Smooth muscle cell (in vitro differentiated cells): Measurements from ENCODE around the gene SNAPIN. TPM values are rescaled to one million over a fixed set of nuclear protein-coding genes. Genes with fewer than 3 reads are reported as not detected.

ENCODE experiments used
- DNase-seq: peaks from one replicate; lab custom pipeline; 2025; ENCODE audit not compliant: unreplicated experiment; lab: John Stamatoyannopoulos, UW
- H2AFZ ChIP-seq: fragments of 200-600 bp; sonication (generic); 2 replicates; pipeline ENCODE4 v1.6.0; 2016; ENCODE audit warnings: antibody characterized with exemption, low read depth, mild to moderate bottlenecking
- H3F3A ChIP-seq: fragments of 200-600 bp; sonication (generic); 2 replicates; pipeline ENCODE4 v1.6.0; 2017; ENCODE audit warnings: antibody characterized with exemption, low read depth
- H3K27ac ChIP-seq: fragments of 200-600 bp; sonication (generic); 2 replicates; pipeline ENCODE4 v1.5.1; 2016; ENCODE audit warnings: low read depth, mild to moderate bottlenecking
- H3K27me3 ChIP-seq: fragments of 200-600 bp; sonication (generic); 2 replicates; pipeline ENCODE4 v1.6.1; 2016; ENCODE audit warnings: low read depth, mild to moderate bottlenecking
- H3K36me3 ChIP-seq: fragments of 200-600 bp; sonication (generic); 2 replicates; pipeline ENCODE4 v1.5.1; 2016; ENCODE audit warnings: low read depth
- H3K4me1 ChIP-seq: fragments of 200-600 bp; sonication (generic); 2 replicates; pipeline ENCODE4 v1.5.1; 2016; ENCODE audit warnings: low read depth
- H3K4me2 ChIP-seq: fragments of 200-600 bp; sonication (generic); 2 replicates; pipeline ENCODE4 v1.6.0; 2016; ENCODE audit warnings: mild to moderate bottlenecking
- H3K4me3 ChIP-seq: fragments of 200-600 bp; sonication (generic); 2 replicates; pipeline ENCODE4 v1.5.1; 2016; ENCODE audit warnings: mild to moderate bottlenecking
- H3K79me2 ChIP-seq: fragments of 200-600 bp; sonication (generic); 2 replicates; pipeline ENCODE4 v1.6.0; 2016; ENCODE audit warnings: low read depth, mild to moderate bottlenecking
- H3K9ac ChIP-seq: fragments of 200-600 bp; sonication (generic); 2 replicates; pipeline ENCODE4 v1.6.0; 2016; ENCODE audit warnings: low read depth
- H3K9me3 ChIP-seq: fragments of 200-600 bp; sonication (generic); replicated peaks from 2 replicates; pipeline ENCODE4 v1.5.1; 2016; ENCODE audit warnings: low read depth
- H4K20me1 ChIP-seq: fragments of 200-600 bp; sonication (generic); 2 replicates; pipeline ENCODE4 v1.6.0; 2016; ENCODE audit warnings: low read depth
- CTCF ChIP-seq: fragments of 200-600 bp; sonication (generic); IDR thresholded peaks from 2 replicates; pipeline ENCODE4 v1.5.1; 2017; ENCODE audit warnings: borderline replicate concordance, mild to moderate bottlenecking, antibody characterized with exemption; ENCODE audit not compliant: insufficient read depth, poor library complexity, severe bottlenecking
- WGBS: methylation state at CpG from one replicate; pipeline ENCODE4 v1.1.7; 2016; ENCODE audit warnings: low lambda C conversion rate; 5-methylcytosine and 5-hydroxymethylcytosine counted together
- polyA plus RNA-seq: library from polyadenylated mRNA; unstranded; fragments of >200 nt; fragmentation: Nextera tagmentation; extraction: Ambion mirVana; gene quantifications from 2 replicates; pipeline ENCODE4 v1.2.1, GENCODE V29; 2016
- total RNA-seq: library from RNA; depleted of rRNA; stranded (reverse); fragments of >200 nt; gene quantifications from 2 replicates; pipeline ENCODE4 v1.2.3, GENCODE V29; 2014

The SNAPIN gene
- total and polyA plus RNA-seq, 2 experiments from 2014 or later = 52.0 to 65.5 TPM

DNA sequence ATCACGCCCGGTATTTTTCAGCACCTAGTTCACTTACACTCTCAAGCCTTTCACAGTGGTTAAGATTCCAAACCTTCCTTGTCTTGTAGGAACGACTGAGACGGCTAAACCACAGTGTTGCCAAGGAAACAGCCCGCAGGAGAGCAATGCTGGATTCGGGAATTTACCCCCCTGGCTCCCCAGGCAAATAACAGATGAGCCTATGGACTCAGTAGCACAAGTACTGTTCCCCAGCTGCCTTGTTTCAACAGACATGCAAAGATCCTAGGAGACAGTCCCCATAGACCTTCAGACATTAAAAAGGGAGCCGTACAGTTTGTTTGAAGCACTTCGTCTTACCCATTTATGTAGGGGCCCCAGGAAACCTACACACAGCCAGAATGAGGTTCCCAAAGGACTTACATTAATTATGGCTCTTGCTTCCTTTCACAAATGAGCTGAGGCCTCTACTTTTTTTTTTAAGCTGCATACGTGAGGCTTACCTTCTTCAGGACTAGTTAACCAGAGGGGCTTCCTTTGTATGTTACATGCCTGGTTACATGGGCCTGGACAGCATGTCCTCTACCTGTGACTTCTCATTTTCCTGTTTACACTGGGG lies 2.7 kb downstream of the SNAPIN start:
- TF ChIP-seq CTCF = no peak
- H3K27ac ChIP-seq = peak overlapping the region; percentile 8
- no peak overlapping the region for H3K4me3 ChIP-seq
- H3K9ac ChIP-seq = no peak overlapping the region
- H3K4me2 ChIP-seq = no peak overlapping the region
- H4K20me1 ChIP-seq = no peaks in the 10 kb centered on the region
- peaks cover 19% of the 10 kb centered on the region for H3K36me3 ChIP-seq
- H2AFZ ChIP-seq = no peak overlapping the region
- peaks cover 12% of the 10 kb centered on the region for H3K79me2 ChIP-seq
- DNase-seq = no peak
- peaks cover 41% of the 10 kb centered on the region for H3F3A ChIP-seq
- no peaks in the 10 kb centered on the region for H3K27me3 ChIP-seq
- no peaks in the 10 kb centered on the region for H3K9me3 ChIP-seq
- 72% methylated on average over 9 of the region's 9 CpGs for WGBS
- H3K4me1 ChIP-seq = peaks cover 9% of the 10 kb centered on the region

DNA sequence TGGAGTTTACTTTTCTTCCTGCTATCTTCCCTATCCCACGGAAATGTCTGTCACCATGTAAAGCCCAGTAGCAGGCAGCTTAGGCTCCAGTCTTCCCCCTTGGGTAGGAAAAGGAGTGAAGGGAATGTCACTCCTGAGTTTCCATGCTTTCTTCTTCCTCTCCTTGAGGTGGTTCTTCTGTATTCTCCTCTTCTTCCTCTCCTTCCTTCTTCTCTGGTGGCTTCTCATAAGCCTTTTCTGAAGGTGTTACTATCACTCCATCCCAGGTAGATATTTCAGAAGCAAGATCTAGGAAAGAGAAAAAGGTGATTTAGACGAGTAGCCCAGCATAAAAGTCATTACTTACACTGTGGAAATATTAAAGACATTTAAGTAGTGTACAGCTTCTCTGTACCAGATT lies 3.8 kb downstream of the SNAPIN start:
- 90% methylated on average over 2 of the region's 2 CpGs for WGBS
- H2AFZ ChIP-seq = no peak overlapping the region
- H3K9me3 ChIP-seq = no peaks in the 10 kb centered on the region
- H3K79me2 ChIP-seq = peaks cover 16% of the 10 kb centered on the region
- H4K20me1 ChIP-seq = no peaks in the 10 kb centered on the region
- H3K27me3 ChIP-seq = no peaks in the 10 kb centered on the region
- TF ChIP-seq CTCF = no peak
- peaks cover 19% of the 10 kb centered on the region for H3K36me3 ChIP-seq
- no peak overlapping the region for H3K4me3 ChIP-seq
- DNase-seq = no peak
- no peak overlapping the region for H3K4me2 ChIP-seq
- no peak overlapping the region for H3K9ac ChIP-seq
- H3K27ac ChIP-seq = no peak overlapping the region
- peaks cover 9% of the 10 kb centered on the region for H3K4me1 ChIP-seq
- peaks cover 45% of the 10 kb centered on the region for H3F3A ChIP-seq

DNA sequence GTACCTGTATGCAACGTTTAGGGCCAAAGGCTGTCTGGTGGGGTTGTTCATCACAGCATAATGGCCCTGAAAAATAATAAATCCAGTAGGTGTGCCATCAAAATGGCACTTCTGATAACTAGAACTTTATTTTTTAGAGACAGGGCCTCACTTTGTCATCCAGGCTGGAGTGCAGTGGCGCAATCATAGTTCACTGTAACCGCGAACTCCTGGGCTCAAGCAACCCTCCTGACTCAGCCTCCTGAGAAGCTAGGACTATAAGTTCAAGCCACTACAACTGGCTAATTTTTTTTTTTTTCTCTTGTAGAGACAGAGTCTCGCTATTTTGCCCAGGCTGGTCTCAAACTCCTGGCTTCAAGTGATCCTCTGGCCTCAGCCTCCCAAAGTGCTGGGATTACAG lies 4.7 kb downstream of the SNAPIN start:
- Histone ChIP-seq H3K36me3 (peaks cover 19% of the 10 kb centered on the region), H3K27ac (peak overlapping the region; percentile 27)
- WGBS = 82% methylated on average over 5 of the region's 5 CpGs

More for the DNA sequence above, 4.7 kb downstream of the SNAPIN start:
- H3K9me3 ChIP-seq = no peaks in the 10 kb centered on the region
- DNase-seq = no peak
- H3K4me2 ChIP-seq = no peak overlapping the region
- no peak overlapping the region for H3K9ac ChIP-seq
- no peak for TF ChIP-seq CTCF
- no peaks in the 10 kb centered on the region for H3K27me3 ChIP-seq
- no peak overlapping the region for H2AFZ ChIP-seq
- peaks cover 9% of the 10 kb centered on the region for H3K4me1 ChIP-seq
- H3F3A ChIP-seq = peaks cover 49% of the 10 kb centered on the region
- peaks cover 25% of the 10 kb centered on the region for H3K79me2 ChIP-seq
- H3K4me3 ChIP-seq = no peak overlapping the region
- no peaks in the 10 kb centered on the region for H4K20me1 ChIP-seq
